Measurements from ENCODE around the gene NAV3. TPM values are rescaled to one million over a fixed set of nuclear protein-coding genes. Genes with fewer than 3 reads are reported as not detected.

The NAV3 gene
- total RNA-seq, 1 donor from 2014 or later: 8.7 TPM

DNA sequence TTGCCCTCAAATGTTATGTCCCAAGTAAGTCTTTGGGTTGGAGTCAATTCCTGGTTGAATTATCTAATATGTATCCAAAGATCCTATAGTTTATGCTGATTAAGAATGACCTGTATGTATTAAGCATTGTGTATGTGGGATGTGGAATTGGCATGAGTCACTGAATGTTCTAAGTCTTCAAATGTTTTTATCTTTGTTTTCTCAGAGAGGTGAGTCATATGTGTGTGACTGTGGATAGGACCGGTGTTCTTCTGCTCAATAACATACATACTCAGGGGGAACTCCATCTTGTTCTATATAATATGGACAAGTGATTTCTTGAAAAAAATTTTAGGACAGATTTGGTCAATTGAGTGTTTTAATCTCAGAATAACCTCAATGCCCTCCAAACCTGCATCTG, 57.9 kb downstream of the NAV3 start:
- no peaks in the 10 kb centered on the region for H3K4me1 ChIP-seq
- TF ChIP-seq, protein P1, sequence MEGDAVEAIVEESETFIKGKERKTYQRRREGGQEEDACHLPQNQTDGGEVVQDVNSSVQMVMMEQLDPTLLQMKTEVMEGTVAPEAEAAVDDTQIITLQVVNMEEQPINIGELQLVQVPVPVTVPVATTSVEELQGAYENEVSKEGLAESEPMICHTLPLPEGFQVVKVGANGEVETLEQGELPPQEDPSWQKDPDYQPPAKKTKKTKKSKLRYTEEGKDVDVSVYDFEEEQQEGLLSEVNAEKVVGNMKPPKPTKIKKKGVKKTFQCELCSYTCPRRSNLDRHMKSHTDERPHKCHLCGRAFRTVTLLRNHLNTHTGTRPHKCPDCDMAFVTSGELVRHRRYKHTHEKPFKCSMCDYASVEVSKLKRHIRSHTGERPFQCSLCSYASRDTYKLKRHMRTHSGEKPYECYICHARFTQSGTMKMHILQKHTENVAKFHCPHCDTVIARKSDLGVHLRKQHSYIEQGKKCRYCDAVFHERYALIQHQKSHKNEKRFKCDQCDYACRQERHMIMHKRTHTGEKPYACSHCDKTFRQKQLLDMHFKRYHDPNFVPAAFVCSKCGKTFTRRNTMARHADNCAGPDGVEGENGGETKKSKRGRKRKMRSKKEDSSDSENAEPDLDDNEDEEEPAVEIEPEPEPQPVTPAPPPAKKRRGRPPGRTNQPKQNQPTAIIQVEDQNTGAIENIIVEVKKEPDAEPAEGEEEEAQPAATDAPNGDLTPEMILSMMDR (IDR thresholded peaks at IDR 0.05): no peak
- H3K27ac ChIP-seq: no peak overlapping the region
- H3K27me3 ChIP-seq (ENCODE audit: low read depth): no peaks in the 10 kb centered on the region
- H3K4me3 ChIP-seq: no peak overlapping the region
- DNase-seq (no peak), ATAC-seq (no peak)
- intact Hi-C loops (cut with DNase I): no loop called here
- no peaks in the 10 kb centered on the region for H3K36me3 ChIP-seq
- no peaks in the 10 kb centered on the region for H3K9me3 ChIP-seq

- DNase-seq: no peak
- TF ChIP-seq, protein P1 (IDR thresholded peaks at IDR 0.05): no peak
- no peak for ATAC-seq
- no peaks in the 10 kb centered on the region for H3K27me3 ChIP-seq (ENCODE audit: low read depth)
- intact Hi-C loops (cut with DNase I): no loop called here
- H3K9me3 ChIP-seq: no peaks in the 10 kb centered on the region
- H3K4me3 ChIP-seq: no peak overlapping the region
- no peaks in the 10 kb centered on the region for H3K36me3 ChIP-seq
- H3K4me1 ChIP-seq: no peaks in the 10 kb centered on the region
- H3K27ac ChIP-seq: no peak overlapping the region
These were observed 60.9 kb downstream of the NAV3 start for GRCh38 chr12:77891518-77892147.

GRCh38 chr12:77893918-77894317, 63.2 kb downstream of the NAV3 start:
- no peak for ATAC-seq
- TF ChIP-seq, protein P1 (IDR thresholded peaks at IDR 0.05): no peak

GRCh38 chr12:77894556-77894955, 63.9 kb downstream of the NAV3 start:
- DNase-seq: no peak
- TF ChIP-seq, protein P1 (IDR thresholded peaks at IDR 0.05): no peak
- Histone ChIP-seq H3K4me1 (no peaks in the 10 kb centered on the region), H3K27me3 (ENCODE audit: low read depth) (no peaks in the 10 kb centered on the region), H3K4me3 (no peak overlapping the region), H3K27ac (no peak overlapping the region), H3K9me3 (no peaks in the 10 kb centered on the region), H3K36me3 (no peaks in the 10 kb centered on the region)
- ATAC-seq: no peak
- intact Hi-C loops (cut with DNase I): no loop called here

More at GRCh38 chr12:77893918-77894317, 63.2 kb downstream of the NAV3 start:
- intact Hi-C loops (cut with DNase I): no loop called here
- H3K36me3 ChIP-seq: no peaks in the 10 kb centered on the region
- DNase-seq: no peak
- no peaks in the 10 kb centered on the region for H3K9me3 ChIP-seq
- H3K27me3 ChIP-seq (ENCODE audit: low read depth): no peaks in the 10 kb centered on the region
- H3K27ac ChIP-seq: no peak overlapping the region
- no peak overlapping the region for H3K4me3 ChIP-seq
- H3K4me1 ChIP-seq: no peaks in the 10 kb centered on the region

DNA sequence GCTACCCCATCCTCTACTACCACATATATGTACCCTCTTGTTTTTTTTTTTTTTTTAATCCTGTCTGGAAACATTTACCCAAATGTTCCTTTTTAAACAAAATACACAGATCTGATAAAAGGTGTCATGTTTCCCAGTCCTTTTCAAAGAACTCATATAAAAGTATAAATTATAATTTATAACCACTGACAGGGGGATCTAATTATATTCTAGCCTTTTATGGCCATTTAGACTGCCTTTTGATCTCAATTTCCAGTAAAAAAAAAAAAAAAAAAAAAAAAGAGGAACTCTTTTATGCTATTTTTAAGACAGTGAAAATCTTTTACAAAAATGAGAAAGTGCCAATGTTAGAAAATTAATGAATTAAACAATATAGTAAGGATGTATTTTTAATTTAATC, 65.0 kb downstream of the NAV3 start:
- Histone ChIP-seq H3K36me3 (no peaks in the 10 kb centered on the region), H3K4me1 (no peaks in the 10 kb centered on the region), H3K4me3 (no peak overlapping the region), H3K9me3 (no peaks in the 10 kb centered on the region), H3K27ac (no peak overlapping the region), H3K27me3 (ENCODE audit: low read depth) (no peaks in the 10 kb centered on the region)
- ATAC-seq: no peak
- TF ChIP-seq, protein P1 (IDR thresholded peaks at IDR 0.05): no peak
- DNase-seq: no peak
- intact Hi-C loops (cut with DNase I): no loop called here
